IMR-90 (cell line): ENCODE results near the gene IRAK2. TPM values are rescaled to one million over a fixed set of nuclear protein-coding genes. Genes with fewer than 3 reads are reported as not detected.

Source experiments
- ATAC-seq: fragments of 200-7000 bp; cut with Tn5 transposase; 2 replicates; pipeline ENCODE4 v1.9.1; 2020; ENCODE audit warnings: low read depth, mild to moderate bottlenecking, moderate library complexity
- BruUV-seq: library from RNA; stranded (reverse); fragments of 400-500 nt; replicated peaks from 2 replicates; lab custom pipeline; 2021; lab: Mats Ljungman, UMichigan
- CTCF ChIA-PET: fragments of 300-600 bp; formaldehyde crosslinking; extraction: SDS; loops from one replicate; lab custom pipeline; 2021; ENCODE audit warnings: antibody characterized with exemption; lab: Yijun Ruan, JAX
- POLR2A ChIA-PET: fragments of 300-600 bp; sonication (Branson Sonifier 250); formaldehyde crosslinking; loops from one replicate; lab custom pipeline; 2022; ENCODE audit warnings: antibody characterized with exemption; ENCODE audit not compliant: unreplicated experiment; lab: Charles Lee
- DNase-seq: peaks from one replicate; pipeline ENCODE4 v3.0.0; 2013
- H2AFZ ChIP-seq: replicated peaks from 2 replicates; pipeline ENCODE3; 2013; ENCODE audit warnings: low read length, mild to moderate bottlenecking; ENCODE audit not compliant: poor library complexity
- H2AK5ac ChIP-seq: 2 replicates; pipeline ENCODE4 v1.6.1; 2013; ENCODE audit warnings: low read depth, low read length, inconsistent platforms
- H2AK9ac ChIP-seq: replicated peaks from 2 replicates; pipeline ENCODE3; 2013; ENCODE audit warnings: mild to moderate bottlenecking, low read depth, low read length, moderate library complexity; ENCODE audit not compliant: poor library complexity
- H2BK120ac ChIP-seq: 2 replicates; pipeline ENCODE4 v1.6.1; 2013; ENCODE audit warnings: low read depth, low read length, inconsistent platforms
- H2BK15ac ChIP-seq: 3 replicates; pipeline ENCODE4 v1.6.1; 2013; ENCODE audit warnings: low read depth, low read length, inconsistent platforms
- H2BK20ac ChIP-seq: 2 replicates; pipeline ENCODE4 v1.6.1; 2013; ENCODE audit warnings: low read depth, mild to moderate bottlenecking, inconsistent platforms, low read length, moderate library complexity
- H2BK5ac ChIP-seq: 2 replicates; pipeline ENCODE4 v1.6.1; 2013; ENCODE audit warnings: mild to moderate bottlenecking, low read depth, low read length, inconsistent platforms; ENCODE audit not compliant: poor library complexity, severe bottlenecking
- H3K14ac ChIP-seq: replicated peaks from 2 replicates; pipeline ENCODE4 v1.6.1; 2013; ENCODE audit warnings: low read depth, low read length, inconsistent platforms
- H3K18ac ChIP-seq: 2 replicates; pipeline ENCODE4 v1.6.1; 2013; ENCODE audit warnings: low read depth, low read length, control low read depth
- H3K23ac ChIP-seq: 2 replicates; pipeline ENCODE4 v1.6.1; 2013; ENCODE audit warnings: low read depth, low read length, inconsistent platforms
- H3K27ac ChIP-seq: 2 replicates; pipeline ENCODE4 v1.5.1; 2013; ENCODE audit warnings: mild to moderate bottlenecking, control low read depth, low read length; ENCODE audit not compliant: insufficient read depth
- H3K27me3 ChIP-seq: 2 replicates; pipeline ENCODE4 v1.6.1; 2013; ENCODE audit warnings: low read length; ENCODE audit not compliant: control insufficient read depth, insufficient read depth
- H3K36me3 ChIP-seq: 2 replicates; pipeline ENCODE4 v1.6.1; 2013; ENCODE audit warnings: low read length, mixed read lengths; ENCODE audit not compliant: control insufficient read depth, insufficient read depth
- H3K4ac ChIP-seq: 2 replicates; pipeline ENCODE4 v1.6.1; 2013; ENCODE audit warnings: low read depth, low read length, inconsistent platforms
- H3K4me1 ChIP-seq: 2 replicates; pipeline ENCODE4 v1.6.1; 2013; ENCODE audit warnings: low read length, mixed read lengths; ENCODE audit not compliant: control insufficient read depth, insufficient read depth
- H3K4me2 ChIP-seq: 2 replicates; pipeline ENCODE4 v1.6.1; 2013; ENCODE audit warnings: low read depth, mild to moderate bottlenecking, control low read depth, low read length, moderate library complexity
- H3K4me3 ChIP-seq: 2 replicates; pipeline ENCODE4 v1.5.1; 2013; ENCODE audit warnings: low read depth, mild to moderate bottlenecking, control low read depth, low read length, moderate library complexity; ENCODE audit not compliant: insufficient read depth
- H3K56ac ChIP-seq: 2 replicates; pipeline ENCODE4 v1.6.1; 2013; ENCODE audit warnings: low read length, inconsistent platforms; ENCODE audit not compliant: insufficient read depth; ENCODE audit errors: extremely low read depth
- H3K79me1 ChIP-seq, 2 experiments: 2 replicates each; pipeline ENCODE4 v1.6.1; 2013; ENCODE audit warnings: low read length in 2 of 2, inconsistent platforms in 1 of 2, low read depth in 1 of 2
- H3K9ac ChIP-seq: 2 replicates; pipeline ENCODE4 v1.6.1; 2013; ENCODE audit warnings: low read depth, low read length, control low read depth
- H3K9me1 ChIP-seq: 2 replicates; pipeline ENCODE4 v1.6.1; 2013; ENCODE audit warnings: low read length, inconsistent platforms; ENCODE audit not compliant: insufficient read depth
- H3K9me3 ChIP-seq: 2 replicates; pipeline ENCODE4 v1.6.1; 2013; ENCODE audit warnings: low read length; ENCODE audit not compliant: control insufficient read depth, insufficient read depth
- H4K20me1 ChIP-seq: 2 replicates; pipeline ENCODE4 v1.6.1; 2013; ENCODE audit warnings: low read length, inconsistent platforms; ENCODE audit not compliant: insufficient read depth
- H4K5ac ChIP-seq: 2 replicates; pipeline ENCODE4 v1.6.1; 2013; ENCODE audit warnings: mild to moderate bottlenecking, low read depth, low read length, control low read depth
- H4K8ac ChIP-seq, 2 experiments: 2 replicates each; pipeline ENCODE4 v1.6.1; 2013; ENCODE audit warnings: low read depth in 2 of 2, low read length in 2 of 2, control low read depth in 1 of 2, inconsistent platforms in 1 of 2
- H4K91ac ChIP-seq: 2 replicates; pipeline ENCODE4 v1.6.1; 2013; ENCODE audit warnings: low read depth, low read length, inconsistent platforms; ENCODE audit not compliant: insufficient read depth
- BHLHE40 ChIP-seq: fragments of 150-350 bp; IDR thresholded peaks from 2 replicates; pipeline ENCODE4 v1.6.1; 2016; ENCODE audit warnings: mild to moderate bottlenecking, low read depth, low read length
- CEBPB ChIP-seq: IDR thresholded peaks from 2 replicates; pipeline ENCODE4 v1.6.1; 2012; ENCODE audit warnings: low read depth, low read length, improper control_type of control experiment
- CHD1 ChIP-seq: IDR thresholded peaks from 2 replicates; pipeline ENCODE4 v1.6.1; 2012; ENCODE audit warnings: low read depth, low read length, improper control_type of control experiment
- ELK1 ChIP-seq: fragments of 150-350 bp; IDR thresholded peaks from 2 replicates; pipeline ENCODE4 v1.6.1; 2016; ENCODE audit warnings: low read depth, mild to moderate bottlenecking, low read length, moderate library complexity, borderline replicate concordance
- FOS ChIP-seq: fragments of 150-350 bp; IDR thresholded peaks from 2 replicates; pipeline ENCODE4 v1.6.1; 2016; ENCODE audit warnings: low read depth, low read length
- MAFK ChIP-seq: IDR thresholded peaks from 2 replicates; pipeline ENCODE4 v1.6.1; 2012; ENCODE audit warnings: low read depth, low read length, improper control_type of control experiment
- MAZ ChIP-seq: IDR thresholded peaks from 2 replicates; pipeline ENCODE4 v1.6.1; 2012; ENCODE audit warnings: low read depth, mild to moderate bottlenecking, low read length, improper control_type of control experiment, moderate library complexity, borderline replicate concordance
- MXI1 ChIP-seq: IDR thresholded peaks from 2 replicates; pipeline ENCODE4 v1.6.1; 2012; ENCODE audit warnings: low read depth, mild to moderate bottlenecking, low read length, moderate library complexity, borderline replicate concordance
- NFE2L2 ChIP-seq: fragments of 150-350 bp; IDR thresholded peaks from 2 replicates; pipeline ENCODE4 v1.6.1; 2016; ENCODE audit warnings: low read depth, mild to moderate bottlenecking, low read length
- POLR2A ChIP-seq: IDR thresholded peaks from 2 replicates; pipeline ENCODE4 v1.6.1; 2012; ENCODE audit warnings: mild to moderate bottlenecking, low read depth, low read length
- RCOR1 ChIP-seq: IDR thresholded peaks from 2 replicates; pipeline ENCODE4 v1.6.1; 2012; ENCODE audit warnings: mild to moderate bottlenecking, low read length, improper control_type of control experiment; ENCODE audit not compliant: insufficient replicate concordance
- SMC3 ChIP-seq: fragments of 150-350 bp; IDR thresholded peaks from 2 replicates; pipeline ENCODE4 v1.6.1; 2016; ENCODE audit warnings: low read depth, mild to moderate bottlenecking, antibody characterized with exemption, low read length, moderate library complexity
- WGBS, 2 experiments: methylation state at CpG; one replicate each; pipeline versions ENCODE4 v1.1.5 to v1.1.7; 2013; ENCODE audit warnings: missing lambda C conversion rate in 2 of 2; ENCODE audit not compliant: insufficient read length in 1 of 2; ENCODE audit errors: extremely low coverage in 2 of 2; 5-methylcytosine and 5-hydroxymethylcytosine counted together
- dilution Hi-C: fragments of 300-500 bp; cut with HindIII; formaldehyde crosslinking; loops from one replicate; pipeline ENCODE4 v1.14.3; 2018; ENCODE audit warnings: low sequenced_read_pairs; ENCODE audit not compliant: unreplicated experiment
- in situ Hi-C: fragments of 300-500 bp; cut with MboI; formaldehyde crosslinking; loops from 3 replicates; pipeline ENCODE4 v1.14.3; 2019; ENCODE audit warnings: low sequenced_read_pairs, inconsistent platforms, mixed read lengths
- intact Hi-C: fragments of 100-400 bp; cut with micrococcal nuclease; formaldehyde crosslinking; loops from 2 replicates; pipeline ENCODE4 v1.10.0; 2022
- polyA plus RNA-seq, 3 experiments: library from polyadenylated mRNA; depleted of rRNA; stranded (reverse); fragments of >200 nt; gene quantifications; 2 replicates each; pipeline ENCODE4 v1.2.3, GENCODE V29; 2012; ENCODE audit warnings: low replicate concordance in 1 of 3
- total RNA-seq: library from RNA; depleted of rRNA; stranded (reverse); fragments of >200 nt; gene quantifications from 2 replicates; pipeline ENCODE4 v1.2.3, GENCODE V29; 2012
- TF ChIP-seq, protein P1 (sequence below): conservative IDR thresholded peaks from 2 replicates; pipeline ENCODE4 v1.5.1; 2012; ENCODE audit warnings: mild to moderate bottlenecking, low read depth, low read length, improper control_type of control experiment
- TF ChIP-seq, protein P2 (sequence below): fragments of 150-350 bp; IDR thresholded peaks from 2 replicates; pipeline ENCODE4 v1.6.1; 2017; ENCODE audit warnings: mild to moderate bottlenecking, antibody characterized with exemption, low read length, low read depth

The IRAK2 gene
- total and polyA plus RNA-seq, 2 of the 4 experiments (the other 2 are of a cell fraction), result 6.9 to 8.1 TPM

DNA sequence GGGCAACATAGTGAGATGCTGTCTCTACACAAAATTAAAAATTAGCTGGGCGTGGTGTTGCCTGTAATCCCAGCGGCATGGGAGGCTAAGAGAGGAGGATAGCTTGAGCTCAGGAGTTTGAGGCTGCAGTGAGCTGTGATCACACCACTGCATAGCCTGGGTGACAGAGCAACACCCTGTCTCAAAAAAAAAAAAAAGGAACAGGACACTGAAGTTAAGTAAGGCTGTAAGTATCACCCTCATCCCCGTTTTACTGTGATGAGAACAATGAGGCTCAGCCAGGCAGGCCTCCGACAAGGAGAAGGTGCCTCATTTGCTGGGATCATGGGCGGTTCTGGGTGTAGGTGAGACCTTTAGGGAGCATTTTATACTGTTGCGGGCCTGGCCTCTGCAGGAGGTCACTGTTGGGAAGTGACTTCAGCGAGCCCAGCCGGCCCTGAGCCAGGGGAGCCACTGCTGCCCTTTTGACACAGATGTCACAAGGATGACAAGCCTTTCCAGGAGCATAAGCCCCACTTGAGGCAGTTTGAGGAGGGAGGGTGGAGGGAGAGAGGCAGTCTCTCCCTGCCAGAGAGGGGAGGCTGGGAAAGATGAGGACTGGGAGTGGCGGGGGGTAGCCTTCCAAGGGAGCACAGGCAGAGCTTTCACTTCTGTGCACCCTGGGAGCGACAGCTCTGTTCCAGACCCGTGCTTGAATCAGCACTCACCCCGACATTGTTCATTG lies 30.8 kb downstream of the IRAK2 start:
- Histone ChIP-seq H2AFZ (peak overlapping the region; percentile 14), H3K4ac (peak overlapping the region; percentile 94), H4K20me1 (0 out of 2 replicates have a peak, but pooled peaks cover 3% of the 10 kb centered on the region), H3K4me2 (no peak overlapping the region), H3K79me1 (peaks cover 25 to 62% of the 10 kb centered on the region in 2 experiments), H2BK20ac (peak overlapping the region; percentile 90), H3K27ac (peak overlapping the region; percentile 21; the same call in 1 of the 2 replicates), H3K14ac (peak overlapping the region; percentile 56), H2AK5ac (peak overlapping the region; percentile 91), H2BK120ac (peak overlapping the region; percentile 91), H3K18ac (no peak overlapping the region), H3K9ac (no peak overlapping the region), H2BK5ac (peak overlapping the region; percentile 80), H3K9me3 (no peaks in the 10 kb centered on the region), H3K56ac (no peak overlapping the region), H2AK9ac (peak overlapping the region; percentile 88), H3K4me1 (peaks cover 40% of the 10 kb centered on the region), H3K36me3 (no peaks in the 10 kb centered on the region), H3K4me3 (no peak overlapping the region), H4K8ac (peak overlapping the region; percentile 24 to 78; a peak in 2 of 4 replicates), H2BK15ac (peak overlapping the region; percentile 94; the same call in 2 of the 3 replicates), H3K27me3 (no peaks in the 10 kb centered on the region), H3K9me1 (peaks cover 47% of the 10 kb centered on the region), H3K23ac (peak overlapping the region; percentile 25; the same call in 1 of the 2 replicates), H4K5ac (peak overlapping the region; percentile 23; the same call in 1 of the 2 replicates), H4K91ac (peak overlapping the region; percentile 82)
- POLR2A ChIA-PET, result no interaction called here
- dilution Hi-C loops (no loop called here), intact Hi-C loops (no loop called here), in situ Hi-C loops (no loop called here)
- no peak for ATAC-seq
- BruUV-seq, result no TSS peak
- no peak for DNase-seq
- WGBS, 2 experiments, result 100% methylated on average over 1 of the region's 12 CpGs; no CpG with 5 or more reads in 1 of the 2 experiments
- CTCF ChIA-PET, result interaction anchor here (1.2 kb wide), 1 partner anchor 10 kb away, joined by 3 read pairs; no protein-coding TSS in a partner anchor
- TF ChIP-seq NFE2L2 (no peak), FOS (no peak), RCOR1 (no peak), MAFK (no peak), ELK1 (no peak), CEBPB (no peak), CHD1 (no peak), SMC3 (no peak), POLR2A (no peak), MAZ (no peak), BHLHE40 (no peak), MXI1 (no peak)
- TF ChIP-seq, protein P1, sequence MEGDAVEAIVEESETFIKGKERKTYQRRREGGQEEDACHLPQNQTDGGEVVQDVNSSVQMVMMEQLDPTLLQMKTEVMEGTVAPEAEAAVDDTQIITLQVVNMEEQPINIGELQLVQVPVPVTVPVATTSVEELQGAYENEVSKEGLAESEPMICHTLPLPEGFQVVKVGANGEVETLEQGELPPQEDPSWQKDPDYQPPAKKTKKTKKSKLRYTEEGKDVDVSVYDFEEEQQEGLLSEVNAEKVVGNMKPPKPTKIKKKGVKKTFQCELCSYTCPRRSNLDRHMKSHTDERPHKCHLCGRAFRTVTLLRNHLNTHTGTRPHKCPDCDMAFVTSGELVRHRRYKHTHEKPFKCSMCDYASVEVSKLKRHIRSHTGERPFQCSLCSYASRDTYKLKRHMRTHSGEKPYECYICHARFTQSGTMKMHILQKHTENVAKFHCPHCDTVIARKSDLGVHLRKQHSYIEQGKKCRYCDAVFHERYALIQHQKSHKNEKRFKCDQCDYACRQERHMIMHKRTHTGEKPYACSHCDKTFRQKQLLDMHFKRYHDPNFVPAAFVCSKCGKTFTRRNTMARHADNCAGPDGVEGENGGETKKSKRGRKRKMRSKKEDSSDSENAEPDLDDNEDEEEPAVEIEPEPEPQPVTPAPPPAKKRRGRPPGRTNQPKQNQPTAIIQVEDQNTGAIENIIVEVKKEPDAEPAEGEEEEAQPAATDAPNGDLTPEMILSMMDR, result no peak
- TF ChIP-seq, protein P2, sequence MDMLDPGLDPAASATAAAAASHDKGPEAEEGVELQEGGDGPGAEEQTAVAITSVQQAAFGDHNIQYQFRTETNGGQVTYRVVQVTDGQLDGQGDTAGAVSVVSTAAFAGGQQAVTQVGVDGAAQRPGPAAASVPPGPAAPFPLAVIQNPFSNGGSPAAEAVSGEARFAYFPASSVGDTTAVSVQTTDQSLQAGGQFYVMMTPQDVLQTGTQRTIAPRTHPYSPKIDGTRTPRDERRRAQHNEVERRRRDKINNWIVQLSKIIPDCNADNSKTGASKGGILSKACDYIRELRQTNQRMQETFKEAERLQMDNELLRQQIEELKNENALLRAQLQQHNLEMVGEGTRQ, result no peak
